ENCODE measurements around the gene EXT2. TPM values are rescaled to one million over a fixed set of nuclear protein-coding genes. Genes with fewer than 3 reads are reported as not detected.

The EXT2 gene
- total and polyA plus RNA-seq, 2 experiments from 2014 or later, result 15.9 to 48.6 TPM

DNA sequence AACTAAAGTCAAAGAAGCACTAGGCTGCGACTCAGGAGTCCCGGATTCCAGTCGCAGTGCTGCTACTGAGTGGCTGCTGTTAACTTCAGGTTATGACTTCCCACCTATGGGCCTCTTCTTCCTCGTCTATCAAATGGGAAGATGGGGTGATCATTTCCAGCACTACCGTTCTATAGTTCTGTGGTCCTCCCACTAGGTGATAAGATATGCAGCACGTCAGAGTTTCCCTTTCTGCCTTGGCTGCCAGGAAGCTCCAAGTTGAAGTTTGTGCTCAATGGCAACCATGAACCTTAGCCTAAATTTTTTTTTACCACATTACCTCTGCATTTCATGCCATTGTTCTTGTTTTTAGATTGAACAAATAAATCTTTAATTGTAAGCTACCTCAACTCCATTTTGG is 175.8 kb downstream of the EXT2 start:
- DNase-seq (ENCODE audit: low spot score), result no peak
- H3F3A ChIP-seq (replicated peaks; ENCODE audit: low read depth), result no peaks in the 10 kb centered on the region
- H3K4me1 Mint-ChIP-seq, result peaks cover 3% of the 10 kb centered on the region; the same call in 1 of the 3 replicates
- H3K4me3 Mint-ChIP-seq, result no peak overlapping the region
- H3K79me2 ChIP-seq (replicated peaks; ENCODE audit: insufficient read depth), result no peaks in the 10 kb centered on the region
- no peaks in the 10 kb centered on the region for H3K4me1 ChIP-seq (ENCODE audit: insufficient read depth)
- peaks cover 4% of the 10 kb centered on the region for H3K27me3 Mint-ChIP-seq (ENCODE audit: insufficient read depth, low read depth, poor library complexity)
- no peaks in the 10 kb centered on the region for H3K27me3 ChIP-seq (ENCODE audit: insufficient read depth)
- H3K27ac ChIP-seq (ENCODE audit: low read depth), result no peak overlapping the region
- no peak overlapping the region for H3K27ac Mint-ChIP-seq
- H4K20me1 ChIP-seq (replicated peaks; ENCODE audit: insufficient read depth), result no peaks in the 10 kb centered on the region
- ATAC-seq, result no peak
- no peak overlapping the region for H2AFZ ChIP-seq
- H3K4me3 ChIP-seq, result no peak overlapping the region
- no peaks in the 10 kb centered on the region for H3K9me3 Mint-ChIP-seq
- TF ChIP-seq, protein P1, sequence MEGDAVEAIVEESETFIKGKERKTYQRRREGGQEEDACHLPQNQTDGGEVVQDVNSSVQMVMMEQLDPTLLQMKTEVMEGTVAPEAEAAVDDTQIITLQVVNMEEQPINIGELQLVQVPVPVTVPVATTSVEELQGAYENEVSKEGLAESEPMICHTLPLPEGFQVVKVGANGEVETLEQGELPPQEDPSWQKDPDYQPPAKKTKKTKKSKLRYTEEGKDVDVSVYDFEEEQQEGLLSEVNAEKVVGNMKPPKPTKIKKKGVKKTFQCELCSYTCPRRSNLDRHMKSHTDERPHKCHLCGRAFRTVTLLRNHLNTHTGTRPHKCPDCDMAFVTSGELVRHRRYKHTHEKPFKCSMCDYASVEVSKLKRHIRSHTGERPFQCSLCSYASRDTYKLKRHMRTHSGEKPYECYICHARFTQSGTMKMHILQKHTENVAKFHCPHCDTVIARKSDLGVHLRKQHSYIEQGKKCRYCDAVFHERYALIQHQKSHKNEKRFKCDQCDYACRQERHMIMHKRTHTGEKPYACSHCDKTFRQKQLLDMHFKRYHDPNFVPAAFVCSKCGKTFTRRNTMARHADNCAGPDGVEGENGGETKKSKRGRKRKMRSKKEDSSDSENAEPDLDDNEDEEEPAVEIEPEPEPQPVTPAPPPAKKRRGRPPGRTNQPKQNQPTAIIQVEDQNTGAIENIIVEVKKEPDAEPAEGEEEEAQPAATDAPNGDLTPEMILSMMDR (conservative IDR thresholded peaks at IDR 0.05; ENCODE audit: low read depth in 2 of 2), result no peak
- TF ChIP-seq JUNB (IDR thresholded peaks at IDR 0.05; ENCODE audit: unreplicated experiment) (no peak), NANOG (IDR thresholded peaks at IDR 0.05; ENCODE audit: borderline replicate concordance) (no peak), STAT1 (IDR thresholded peaks at IDR 0.05; ENCODE audit: unreplicated experiment) (no peak), ZNF331 (CRISPR knock-in tag; IDR thresholded peaks at IDR 0.05; ENCODE audit: low read depth) (no peak), CREB1 (CRISPR knock-in tag; IDR thresholded peaks at IDR 0.05; ENCODE audit: low read depth) (no peak), POLR2AphosphoS5 (IDR thresholded peaks at IDR 0.05; ENCODE audit: low read depth) (no peak), ZNF114 (CRISPR knock-in tag; IDR thresholded peaks at IDR 0.05) (no peak), EZH2phosphoT487 (IDR thresholded peaks at IDR 0.05; ENCODE audit: unreplicated experiment) (no peak)
- TF ChIP-seq, protein P2, sequence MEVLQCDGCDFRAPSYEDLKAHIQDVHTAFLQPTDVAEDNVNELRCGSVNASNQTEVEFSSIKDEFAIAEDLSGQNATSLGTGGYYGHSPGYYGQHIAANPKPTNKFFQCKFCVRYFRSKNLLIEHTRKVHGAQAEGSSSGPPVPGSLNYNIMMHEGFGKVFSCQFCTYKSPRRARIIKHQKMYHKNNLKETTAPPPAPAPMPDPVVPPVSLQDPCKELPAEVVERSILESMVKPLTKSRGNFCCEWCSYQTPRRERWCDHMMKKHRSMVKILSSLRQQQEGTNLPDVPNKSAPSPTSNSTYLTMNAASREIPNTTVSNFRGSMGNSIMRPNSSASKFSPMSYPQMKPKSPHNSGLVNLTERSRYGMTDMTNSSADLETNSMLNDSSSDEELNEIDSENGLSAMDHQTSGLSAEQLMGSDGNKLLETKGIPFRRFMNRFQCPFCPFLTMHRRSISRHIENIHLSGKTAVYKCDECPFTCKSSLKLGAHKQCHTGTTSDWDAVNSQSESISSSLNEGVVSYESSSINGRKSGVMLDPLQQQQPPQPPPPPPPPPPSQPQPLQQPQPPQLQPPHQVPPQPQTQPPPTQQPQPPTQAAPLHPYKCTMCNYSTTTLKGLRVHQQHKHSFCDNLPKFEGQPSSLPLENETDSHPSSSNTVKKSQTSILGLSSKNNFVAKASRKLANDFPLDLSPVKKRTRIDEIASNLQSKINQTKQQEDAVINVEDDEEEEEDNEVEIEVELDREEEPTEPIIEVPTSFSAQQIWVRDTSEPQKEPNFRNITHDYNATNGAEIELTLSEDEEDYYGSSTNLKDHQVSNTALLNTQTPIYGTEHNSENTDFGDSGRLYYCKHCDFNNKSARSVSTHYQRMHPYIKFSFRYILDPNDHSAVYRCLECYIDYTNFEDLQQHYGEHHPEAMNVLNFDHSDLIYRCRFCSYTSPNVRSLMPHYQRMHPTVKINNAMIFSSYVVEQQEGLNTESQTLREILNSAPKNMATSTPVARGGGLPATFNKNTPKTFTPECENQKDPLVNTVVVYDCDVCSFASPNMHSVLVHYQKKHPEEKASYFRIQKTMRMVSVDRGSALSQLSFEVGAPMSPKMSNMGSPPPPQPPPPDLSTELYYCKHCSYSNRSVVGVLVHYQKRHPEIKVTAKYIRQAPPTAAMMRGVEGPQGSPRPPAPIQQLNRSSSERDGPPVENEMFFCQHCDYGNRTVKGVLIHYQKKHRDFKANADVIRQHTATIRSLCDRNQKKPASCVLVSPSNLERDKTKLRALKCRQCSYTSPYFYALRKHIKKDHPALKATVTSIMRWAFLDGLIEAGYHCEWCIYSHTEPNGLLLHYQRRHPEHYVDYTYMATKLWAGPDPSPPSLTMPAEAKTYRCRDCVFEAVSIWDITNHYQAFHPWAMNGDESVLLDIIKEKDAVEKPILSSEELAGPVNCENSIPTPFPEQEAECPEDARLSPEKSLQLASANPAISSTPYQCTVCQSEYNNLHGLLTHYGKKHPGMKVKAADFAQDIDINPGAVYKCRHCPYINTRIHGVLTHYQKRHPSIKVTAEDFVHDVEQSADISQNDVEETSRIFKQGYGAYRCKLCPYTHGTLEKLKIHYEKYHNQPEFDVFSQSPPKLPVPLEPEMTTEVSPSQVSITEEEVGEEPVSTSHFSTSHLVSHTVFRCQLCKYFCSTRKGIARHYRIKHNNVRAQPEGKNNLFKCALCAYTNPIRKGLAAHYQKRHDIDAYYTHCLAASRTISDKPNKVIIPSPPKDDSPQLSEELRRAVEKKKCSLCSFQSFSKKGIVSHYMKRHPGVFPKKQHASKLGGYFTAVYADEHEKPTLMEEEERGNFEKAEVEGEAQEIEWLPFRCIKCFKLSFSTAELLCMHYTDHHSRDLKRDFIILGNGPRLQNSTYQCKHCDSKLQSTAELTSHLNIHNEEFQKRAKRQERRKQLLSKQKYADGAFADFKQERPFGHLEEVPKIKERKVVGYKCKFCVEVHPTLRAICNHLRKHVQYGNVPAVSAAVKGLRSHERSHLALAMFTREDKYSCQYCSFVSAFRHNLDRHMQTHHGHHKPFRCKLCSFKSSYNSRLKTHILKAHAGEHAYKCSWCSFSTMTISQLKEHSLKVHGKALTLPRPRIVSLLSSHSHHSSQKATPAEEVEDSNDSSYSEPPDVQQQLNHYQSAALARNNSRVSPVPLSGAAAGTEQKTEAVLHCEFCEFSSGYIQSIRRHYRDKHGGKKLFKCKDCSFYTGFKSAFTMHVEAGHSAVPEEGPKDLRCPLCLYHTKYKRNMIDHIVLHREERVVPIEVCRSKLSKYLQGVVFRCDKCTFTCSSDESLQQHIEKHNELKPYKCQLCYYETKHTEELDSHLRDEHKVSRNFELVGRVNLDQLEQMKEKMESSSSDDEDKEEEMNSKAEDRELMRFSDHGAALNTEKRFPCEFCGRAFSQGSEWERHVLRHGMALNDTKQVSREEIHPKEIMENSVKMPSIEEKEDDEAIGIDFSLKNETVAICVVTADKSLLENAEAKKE (CRISPR knock-in tag; IDR thresholded peaks at IDR 0.05), result no peak
- TF ChIP-seq, protein P3, sequence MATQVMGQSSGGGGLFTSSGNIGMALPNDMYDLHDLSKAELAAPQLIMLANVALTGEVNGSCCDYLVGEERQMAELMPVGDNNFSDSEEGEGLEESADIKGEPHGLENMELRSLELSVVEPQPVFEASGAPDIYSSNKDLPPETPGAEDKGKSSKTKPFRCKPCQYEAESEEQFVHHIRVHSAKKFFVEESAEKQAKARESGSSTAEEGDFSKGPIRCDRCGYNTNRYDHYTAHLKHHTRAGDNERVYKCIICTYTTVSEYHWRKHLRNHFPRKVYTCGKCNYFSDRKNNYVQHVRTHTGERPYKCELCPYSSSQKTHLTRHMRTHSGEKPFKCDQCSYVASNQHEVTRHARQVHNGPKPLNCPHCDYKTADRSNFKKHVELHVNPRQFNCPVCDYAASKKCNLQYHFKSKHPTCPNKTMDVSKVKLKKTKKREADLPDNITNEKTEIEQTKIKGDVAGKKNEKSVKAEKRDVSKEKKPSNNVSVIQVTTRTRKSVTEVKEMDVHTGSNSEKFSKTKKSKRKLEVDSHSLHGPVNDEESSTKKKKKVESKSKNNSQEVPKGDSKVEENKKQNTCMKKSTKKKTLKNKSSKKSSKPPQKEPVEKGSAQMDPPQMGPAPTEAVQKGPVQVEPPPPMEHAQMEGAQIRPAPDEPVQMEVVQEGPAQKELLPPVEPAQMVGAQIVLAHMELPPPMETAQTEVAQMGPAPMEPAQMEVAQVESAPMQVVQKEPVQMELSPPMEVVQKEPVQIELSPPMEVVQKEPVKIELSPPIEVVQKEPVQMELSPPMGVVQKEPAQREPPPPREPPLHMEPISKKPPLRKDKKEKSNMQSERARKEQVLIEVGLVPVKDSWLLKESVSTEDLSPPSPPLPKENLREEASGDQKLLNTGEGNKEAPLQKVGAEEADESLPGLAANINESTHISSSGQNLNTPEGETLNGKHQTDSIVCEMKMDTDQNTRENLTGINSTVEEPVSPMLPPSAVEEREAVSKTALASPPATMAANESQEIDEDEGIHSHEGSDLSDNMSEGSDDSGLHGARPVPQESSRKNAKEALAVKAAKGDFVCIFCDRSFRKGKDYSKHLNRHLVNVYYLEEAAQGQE (IDR thresholded peaks at IDR 0.05; ENCODE audit: unreplicated experiment), result no peak
- TF ChIP-seq, protein P4, sequence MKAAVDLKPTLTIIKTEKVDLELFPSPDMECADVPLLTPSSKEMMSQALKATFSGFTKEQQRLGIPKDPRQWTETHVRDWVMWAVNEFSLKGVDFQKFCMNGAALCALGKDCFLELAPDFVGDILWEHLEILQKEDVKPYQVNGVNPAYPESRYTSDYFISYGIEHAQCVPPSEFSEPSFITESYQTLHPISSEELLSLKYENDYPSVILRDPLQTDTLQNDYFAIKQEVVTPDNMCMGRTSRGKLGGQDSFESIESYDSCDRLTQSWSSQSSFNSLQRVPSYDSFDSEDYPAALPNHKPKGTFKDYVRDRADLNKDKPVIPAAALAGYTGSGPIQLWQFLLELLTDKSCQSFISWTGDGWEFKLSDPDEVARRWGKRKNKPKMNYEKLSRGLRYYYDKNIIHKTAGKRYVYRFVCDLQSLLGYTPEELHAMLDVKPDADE (IDR thresholded peaks at IDR 0.05), result no peak
- no peaks in the 10 kb centered on the region for H3K36me3 Mint-ChIP-seq (ENCODE audit: low read depth)
- H3K9me2 ChIP-seq (ENCODE audit: insufficient read depth), result peaks cover 5% of the 10 kb centered on the region
- no peak overlapping the region for H3K4me2 ChIP-seq
- H3K36me3 ChIP-seq (ENCODE audit: insufficient read depth), result no peaks in the 10 kb centered on the region
